Hypothalamus (tissue), 51 donors: Measurements from ENCODE around the gene EFNA4.
"Not testable (repeated sequence)": the region's sequence is repeated elsewhere in the genome, so short reads cannot be mapped to it uniquely, and the experiment has no call there.

Source experiments
- DNase-seq, 51 donors: peaks; one replicate each; lab custom pipeline; 2025; lab: John Stamatoyannopoulos, UW

EFNA4 gene

GRCh38 chr1:155110826-155111225 lies 47.3 kb downstream of the EFNA4 start:
- no peak for DNase-seq

- no peak for DNase-seq
These were observed 50.0 kb downstream of the EFNA4 start for GRCh38 chr1:155113450-155113980.

GRCh38 chr1:155116113-155116764 lies 52.7 kb downstream of the EFNA4 start:
- no peak for DNase-seq

- DNase-seq = no peak
These were observed 54.1 kb downstream of the EFNA4 start for GRCh38 chr1:155117610-155118009.

GRCh38 chr1:155118090-155118489 lies 54.5 kb downstream of the EFNA4 start:
- DNase-seq = not testable (repeated sequence)
